Measurements from ENCODE around the gene LRRC75A. TPM values are rescaled to one million over a fixed set of nuclear protein-coding genes. Genes with fewer than 3 reads are reported as not detected.
A peak's percentile ranks its signal among the peaks of the same experiment; 100 is the strongest.

The LRRC75A gene
- total and polyA plus RNA-seq, 2 of the 13 experiments (the other 11 are each of a cell fraction or from before 2014, with no cell fraction given), result 0.03 TPM; not detected in 1

DNA sequence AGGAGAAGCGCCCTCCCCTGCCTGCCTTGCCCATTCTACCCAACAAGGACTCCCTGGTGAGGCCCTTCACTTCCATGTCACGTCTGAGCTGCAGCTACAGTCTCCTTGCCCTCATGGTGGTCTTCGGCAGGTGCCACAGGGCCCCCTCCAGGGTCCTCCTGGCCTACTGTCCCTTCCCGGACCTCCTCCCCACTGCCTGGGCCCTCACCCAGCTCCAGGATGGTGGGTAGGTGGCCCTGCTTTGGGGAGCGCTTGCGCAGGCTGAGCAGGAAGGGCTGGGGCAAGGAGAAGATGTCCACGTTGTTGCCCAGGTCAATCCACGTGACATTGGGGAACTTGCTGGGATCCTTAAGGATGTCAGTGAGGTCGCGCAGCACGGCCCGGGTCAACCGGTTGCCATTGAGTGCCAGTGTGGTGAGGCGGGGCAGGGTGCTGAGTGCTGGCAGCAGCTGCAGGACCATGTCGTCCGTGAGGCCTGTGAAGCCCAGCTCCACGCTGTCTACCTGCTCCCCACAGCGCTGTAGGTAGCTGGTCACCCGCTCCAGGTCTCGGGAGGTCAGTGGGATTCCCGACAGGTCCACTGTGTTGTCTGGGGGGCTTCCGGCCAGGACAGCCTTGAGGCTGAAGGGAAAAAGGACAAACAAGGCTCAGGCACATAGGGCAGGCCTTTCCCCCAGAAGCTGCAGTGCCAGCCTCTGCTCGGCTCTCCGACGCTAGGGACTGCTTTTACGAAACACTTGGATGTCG, 48.3 kb downstream of the LRRC75A start (continued):
- TF ChIP-seq, protein P1, sequence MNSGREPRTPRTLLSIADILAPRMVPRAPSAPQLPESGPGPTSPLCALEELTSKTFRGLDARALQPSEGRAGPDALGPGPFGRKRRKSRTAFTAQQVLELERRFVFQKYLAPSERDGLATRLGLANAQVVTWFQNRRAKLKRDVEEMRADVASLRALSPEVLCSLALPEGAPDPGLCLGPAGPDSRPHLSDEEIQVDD (CRISPR knock-in tag; IDR thresholded peaks at IDR 0.05; ENCODE audit: borderline replicate concordance), result no peak
- 0 out of 2 replicates have a peak, but pooled peaks have one; percentile 29 for TF ChIP-seq KLF12 (CRISPR knock-in tag; IDR thresholded peaks at IDR 0.05; ENCODE audit: borderline replicate concordance)
- no peak; the same call in 1 of the 2 replicates for TF ChIP-seq PHF8 (CRISPR knock-in tag; IDR thresholded peaks at IDR 0.05)
- TF ChIP-seq RBM22 (optimal IDR thresholded peaks at IDR 0.05; ENCODE audit: low read length), result peak; percentile 85
- 0 out of 2 replicates have a peak, but pooled peaks have one; percentile 13 for TF ChIP-seq ZNF263 (CRISPR knock-in tag; IDR thresholded peaks at IDR 0.05)
- no peak for TF ChIP-seq ZNF34 (CRISPR knock-in tag; IDR thresholded peaks at IDR 0.05; ENCODE audit: borderline replicate concordance)
- TF ChIP-seq ZNF891 (CRISPR knock-in tag; IDR thresholded peaks at IDR 0.05), result peak; percentile 50; the same call in 1 of the 2 replicates
- no peak for TF ChIP-seq IKZF1 (IDR thresholded peaks at IDR 0.05)
- TF ChIP-seq, protein P2, sequence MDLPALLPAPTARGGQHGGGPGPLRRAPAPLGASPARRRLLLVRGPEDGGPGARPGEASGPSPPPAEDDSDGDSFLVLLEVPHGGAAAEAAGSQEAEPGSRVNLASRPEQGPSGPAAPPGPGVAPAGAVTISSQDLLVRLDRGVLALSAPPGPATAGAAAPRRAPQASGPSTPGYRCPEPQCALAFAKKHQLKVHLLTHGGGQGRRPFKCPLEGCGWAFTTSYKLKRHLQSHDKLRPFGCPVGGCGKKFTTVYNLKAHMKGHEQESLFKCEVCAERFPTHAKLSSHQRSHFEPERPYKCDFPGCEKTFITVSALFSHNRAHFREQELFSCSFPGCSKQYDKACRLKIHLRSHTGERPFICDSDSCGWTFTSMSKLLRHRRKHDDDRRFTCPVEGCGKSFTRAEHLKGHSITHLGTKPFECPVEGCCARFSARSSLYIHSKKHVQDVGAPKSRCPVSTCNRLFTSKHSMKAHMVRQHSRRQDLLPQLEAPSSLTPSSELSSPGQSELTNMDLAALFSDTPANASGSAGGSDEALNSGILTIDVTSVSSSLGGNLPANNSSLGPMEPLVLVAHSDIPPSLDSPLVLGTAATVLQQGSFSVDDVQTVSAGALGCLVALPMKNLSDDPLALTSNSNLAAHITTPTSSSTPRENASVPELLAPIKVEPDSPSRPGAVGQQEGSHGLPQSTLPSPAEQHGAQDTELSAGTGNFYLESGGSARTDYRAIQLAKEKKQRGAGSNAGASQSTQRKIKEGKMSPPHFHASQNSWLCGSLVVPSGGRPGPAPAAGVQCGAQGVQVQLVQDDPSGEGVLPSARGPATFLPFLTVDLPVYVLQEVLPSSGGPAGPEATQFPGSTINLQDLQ (CRISPR knock-in tag; IDR thresholded peaks at IDR 0.05), result 0 out of 2 replicates have a peak, but pooled peaks have one; percentile 27
- peak; percentile 38 for TF ChIP-seq CBX1 (IDR thresholded peaks at IDR 0.05; ENCODE audit: low read depth)
- TF ChIP-seq TOPORS (CRISPR knock-in tag; IDR thresholded peaks at IDR 0.05), result no peak
- TF ChIP-seq, protein P3, sequence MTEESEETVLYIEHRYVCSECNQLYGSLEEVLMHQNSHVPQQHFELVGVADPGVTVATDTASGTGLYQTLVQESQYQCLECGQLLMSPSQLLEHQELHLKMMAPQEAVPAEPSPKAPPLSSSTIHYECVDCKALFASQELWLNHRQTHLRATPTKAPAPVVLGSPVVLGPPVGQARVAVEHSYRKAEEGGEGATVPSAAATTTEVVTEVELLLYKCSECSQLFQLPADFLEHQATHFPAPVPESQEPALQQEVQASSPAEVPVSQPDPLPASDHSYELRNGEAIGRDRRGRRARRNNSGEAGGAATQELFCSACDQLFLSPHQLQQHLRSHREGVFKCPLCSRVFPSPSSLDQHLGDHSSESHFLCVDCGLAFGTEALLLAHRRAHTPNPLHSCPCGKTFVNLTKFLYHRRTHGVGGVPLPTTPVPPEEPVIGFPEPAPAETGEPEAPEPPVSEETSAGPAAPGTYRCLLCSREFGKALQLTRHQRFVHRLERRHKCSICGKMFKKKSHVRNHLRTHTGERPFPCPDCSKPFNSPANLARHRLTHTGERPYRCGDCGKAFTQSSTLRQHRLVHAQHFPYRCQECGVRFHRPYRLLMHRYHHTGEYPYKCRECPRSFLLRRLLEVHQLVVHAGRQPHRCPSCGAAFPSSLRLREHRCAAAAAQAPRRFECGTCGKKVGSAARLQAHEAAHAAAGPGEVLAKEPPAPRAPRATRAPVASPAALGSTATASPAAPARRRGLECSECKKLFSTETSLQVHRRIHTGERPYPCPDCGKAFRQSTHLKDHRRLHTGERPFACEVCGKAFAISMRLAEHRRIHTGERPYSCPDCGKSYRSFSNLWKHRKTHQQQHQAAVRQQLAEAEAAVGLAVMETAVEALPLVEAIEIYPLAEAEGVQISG (CRISPR knock-in tag; IDR thresholded peaks at IDR 0.05), result no peak; the same call in 1 of the 2 replicates
- TF ChIP-seq POLR2A (IDR thresholded peaks at IDR 0.05; ENCODE audit: insufficient read depth in 1 of 2, low read depth in 2 of 2, low read length in 2 of 2), result peak; percentile 70 to 73
- no peak for TF ChIP-seq SIN3B (IDR thresholded peaks at IDR 0.05; ENCODE audit: low read length)
- TF ChIP-seq, protein P4, sequence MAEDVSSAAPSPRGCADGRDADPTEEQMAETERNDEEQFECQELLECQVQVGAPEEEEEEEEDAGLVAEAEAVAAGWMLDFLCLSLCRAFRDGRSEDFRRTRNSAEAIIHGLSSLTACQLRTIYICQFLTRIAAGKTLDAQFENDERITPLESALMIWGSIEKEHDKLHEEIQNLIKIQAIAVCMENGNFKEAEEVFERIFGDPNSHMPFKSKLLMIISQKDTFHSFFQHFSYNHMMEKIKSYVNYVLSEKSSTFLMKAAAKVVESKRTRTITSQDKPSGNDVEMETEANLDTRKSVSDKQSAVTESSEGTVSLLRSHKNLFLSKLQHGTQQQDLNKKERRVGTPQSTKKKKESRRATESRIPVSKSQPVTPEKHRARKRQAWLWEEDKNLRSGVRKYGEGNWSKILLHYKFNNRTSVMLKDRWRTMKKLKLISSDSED (CRISPR knock-in tag; IDR thresholded peaks at IDR 0.05), result no peak
- no peak for TF ChIP-seq SRF (IDR thresholded peaks at IDR 0.05; ENCODE audit: low read depth, low read length)
- no peak for TF ChIP-seq KMT2A (CRISPR knock-in tag; IDR thresholded peaks at IDR 0.05)
- TF ChIP-seq, protein P5, sequence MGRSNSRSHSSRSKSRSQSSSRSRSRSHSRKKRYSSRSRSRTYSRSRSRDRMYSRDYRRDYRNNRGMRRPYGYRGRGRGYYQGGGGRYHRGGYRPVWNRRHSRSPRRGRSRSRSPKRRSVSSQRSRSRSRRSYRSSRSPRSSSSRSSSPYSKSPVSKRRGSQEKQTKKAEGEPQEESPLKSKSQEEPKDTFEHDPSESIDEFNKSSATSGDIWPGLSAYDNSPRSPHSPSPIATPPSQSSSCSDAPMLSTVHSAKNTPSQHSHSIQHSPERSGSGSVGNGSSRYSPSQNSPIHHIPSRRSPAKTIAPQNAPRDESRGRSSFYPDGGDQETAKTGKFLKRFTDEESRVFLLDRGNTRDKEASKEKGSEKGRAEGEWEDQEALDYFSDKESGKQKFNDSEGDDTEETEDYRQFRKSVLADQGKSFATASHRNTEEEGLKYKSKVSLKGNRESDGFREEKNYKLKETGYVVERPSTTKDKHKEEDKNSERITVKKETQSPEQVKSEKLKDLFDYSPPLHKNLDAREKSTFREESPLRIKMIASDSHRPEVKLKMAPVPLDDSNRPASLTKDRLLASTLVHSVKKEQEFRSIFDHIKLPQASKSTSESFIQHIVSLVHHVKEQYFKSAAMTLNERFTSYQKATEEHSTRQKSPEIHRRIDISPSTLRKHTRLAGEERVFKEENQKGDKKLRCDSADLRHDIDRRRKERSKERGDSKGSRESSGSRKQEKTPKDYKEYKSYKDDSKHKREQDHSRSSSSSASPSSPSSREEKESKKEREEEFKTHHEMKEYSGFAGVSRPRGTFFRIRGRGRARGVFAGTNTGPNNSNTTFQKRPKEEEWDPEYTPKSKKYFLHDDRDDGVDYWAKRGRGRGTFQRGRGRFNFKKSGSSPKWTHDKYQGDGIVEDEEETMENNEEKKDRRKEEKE (IDR thresholded peaks at IDR 0.05), result no peak
